Glomerular visceral epithelial cell (primary cell): ENCODE data around the gene SSTR3.
"Not testable (repeated sequence)": the region's sequence is repeated elsewhere in the genome, so short reads cannot be mapped to it uniquely, and the experiment has no call there.

ENCODE experiments used
- DNase-seq: peaks from one replicate; pipeline ENCODE4 v3.0.0-alpha.2; 2016; ENCODE audit errors: extremely low spot score

SSTR3 gene

GRCh38 chr22:37181681-37182080 is 30.6 kb downstream of the SSTR3 start:
- no peak for DNase-seq

GRCh38 chr22:37180531-37181231 is 31.6 kb downstream of the SSTR3 start:
- no peak for DNase-seq

- no peak for DNase-seq
These were observed 32.5 kb downstream of the SSTR3 start for GRCh38 chr22:37179622-37180420.

GRCh38 chr22:37179126-37179470 is 33.2 kb downstream of the SSTR3 start:
- no peak for DNase-seq

- DNase-seq = peak; percentile 34
These were observed 33.7 kb downstream of the SSTR3 start for GRCh38 chr22:37178350-37179125.

GRCh38 chr22:37177755-37178154 is 34.5 kb downstream of the SSTR3 start:
- no peak for DNase-seq

- DNase-seq = no peak
These were observed 35.1 kb downstream of the SSTR3 start for GRCh38 chr22:37177221-37177620.

- no peak for DNase-seq
These were observed 35.7 kb downstream of the SSTR3 start for GRCh38 chr22:37176464-37177061.

GRCh38 chr22:37175414-37176281 is 36.6 kb downstream of the SSTR3 start:
- DNase-seq = no peak

- no peak for DNase-seq
These were observed 37.3 kb downstream of the SSTR3 start for GRCh38 chr22:37174964-37175363.

- DNase-seq = no peak
These were observed 38.6 kb downstream of the SSTR3 start for GRCh38 chr22:37173709-37174108.

- no peak for DNase-seq
These were observed 39.7 kb downstream of the SSTR3 start for GRCh38 chr22:37172266-37173245.

- no peak for DNase-seq
These were observed 40.6 kb downstream of the SSTR3 start for GRCh38 chr22:37171662-37172061.

- DNase-seq = not testable (repeated sequence)
These were observed 41.4 kb downstream of the SSTR3 start for GRCh38 chr22:37170689-37171405.

GRCh38 chr22:37169947-37170688 is 42.2 kb downstream of the SSTR3 start:
- DNase-seq = no peak

GRCh38 chr22:37169406-37169805 is 42.9 kb downstream of the SSTR3 start:
- no peak for DNase-seq

- no peak for DNase-seq
These were observed 44.2 kb downstream of the SSTR3 start for GRCh38 chr22:37167981-37168647.
